OCI-M1 (cell line): ENCODE results near the gene ZNF426.
"Not testable (repeated sequence)": the region's sequence is repeated elsewhere in the genome, so short reads cannot be mapped to it uniquely, and the experiment has no call there.

Experiments used
- DNase-seq: peaks from one replicate; lab custom pipeline; 2025; lab: John Stamatoyannopoulos, UW

Gene ZNF426

GRCh38 chr19:9538183-9539058 is at the start of gene ZNF426:
ZNF426 (minus strand) TSS chr19:9538645; CDS start chr19:9536232, 2,413 bp downstream.
- DNase-seq, result peak; percentile 98

GRCh38 chr19:9586764-9587163 is 48.3 kb upstream of the ZNF426 start:
- peak; percentile 93 for DNase-seq

- DNase-seq, result peak; percentile 97
These were observed 45.8 kb upstream of the ZNF426 start, which contains the start of gene ZNF121 for GRCh38 chr19:9584073-9584833. ZNF121 (minus strand) TSS chr19:9584504; CDS start chr19:9568097, 16,407 bp downstream.

DNA sequence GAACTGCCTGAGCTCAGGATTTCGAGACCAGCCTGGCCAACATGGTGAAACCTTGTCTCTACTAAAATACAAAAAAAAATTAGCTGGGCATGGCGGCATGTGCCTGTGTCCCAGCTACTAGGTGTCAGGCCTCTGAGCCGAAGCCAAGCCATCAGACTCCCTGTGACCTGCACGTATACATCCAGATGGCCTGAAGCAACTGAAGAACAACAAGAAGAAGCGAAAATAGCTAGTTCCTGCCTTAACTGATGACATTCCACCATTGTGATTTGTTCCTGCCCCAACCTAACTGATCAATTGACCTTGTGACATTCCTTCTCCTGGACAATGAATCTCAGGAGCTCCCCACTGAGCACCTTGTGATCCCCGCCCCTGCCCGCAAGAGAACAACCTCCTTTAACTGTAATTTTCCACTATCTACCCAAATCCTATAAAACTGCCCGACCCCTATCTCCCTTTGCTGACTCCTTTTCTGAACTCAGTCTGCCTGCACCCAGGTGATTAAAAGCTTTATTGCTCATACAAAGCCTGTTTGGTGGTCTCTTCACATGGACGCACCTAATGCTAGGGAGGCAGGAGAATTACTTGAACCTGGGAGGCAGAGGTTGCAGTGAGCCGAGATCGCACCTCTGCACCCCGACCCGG is 43.8 kb upstream of the ZNF426 start:
- not testable (repeated sequence) for DNase-seq

GRCh38 chr19:9580728-9581127 is 42.3 kb upstream of the ZNF426 start:
- DNase-seq, result peak; percentile 27

DNA sequence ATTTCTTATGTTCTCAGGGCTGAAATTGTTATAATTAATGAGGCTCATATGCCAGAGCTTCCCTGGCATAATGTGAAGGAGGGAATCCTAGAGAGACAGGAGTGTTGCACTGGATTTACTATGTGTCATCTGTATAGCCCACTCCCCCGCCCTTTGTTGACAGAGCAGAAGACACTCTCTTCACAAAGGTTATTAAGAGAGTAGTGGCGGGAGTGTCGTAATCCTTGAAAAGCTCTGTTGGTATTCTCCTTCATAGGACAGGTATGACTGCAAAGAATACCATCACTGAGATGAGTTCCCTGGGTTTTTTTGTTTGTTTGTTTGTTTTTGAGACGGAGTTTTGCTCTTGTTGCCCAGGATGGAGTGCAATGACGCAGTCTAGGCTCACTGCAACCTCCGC is 31.8 kb upstream of the ZNF426 start:
- DNase-seq, result no peak

- DNase-seq, result no peak
These were observed 28.3 kb upstream of the ZNF426 start for GRCh38 chr19:9566729-9567128.

DNA sequence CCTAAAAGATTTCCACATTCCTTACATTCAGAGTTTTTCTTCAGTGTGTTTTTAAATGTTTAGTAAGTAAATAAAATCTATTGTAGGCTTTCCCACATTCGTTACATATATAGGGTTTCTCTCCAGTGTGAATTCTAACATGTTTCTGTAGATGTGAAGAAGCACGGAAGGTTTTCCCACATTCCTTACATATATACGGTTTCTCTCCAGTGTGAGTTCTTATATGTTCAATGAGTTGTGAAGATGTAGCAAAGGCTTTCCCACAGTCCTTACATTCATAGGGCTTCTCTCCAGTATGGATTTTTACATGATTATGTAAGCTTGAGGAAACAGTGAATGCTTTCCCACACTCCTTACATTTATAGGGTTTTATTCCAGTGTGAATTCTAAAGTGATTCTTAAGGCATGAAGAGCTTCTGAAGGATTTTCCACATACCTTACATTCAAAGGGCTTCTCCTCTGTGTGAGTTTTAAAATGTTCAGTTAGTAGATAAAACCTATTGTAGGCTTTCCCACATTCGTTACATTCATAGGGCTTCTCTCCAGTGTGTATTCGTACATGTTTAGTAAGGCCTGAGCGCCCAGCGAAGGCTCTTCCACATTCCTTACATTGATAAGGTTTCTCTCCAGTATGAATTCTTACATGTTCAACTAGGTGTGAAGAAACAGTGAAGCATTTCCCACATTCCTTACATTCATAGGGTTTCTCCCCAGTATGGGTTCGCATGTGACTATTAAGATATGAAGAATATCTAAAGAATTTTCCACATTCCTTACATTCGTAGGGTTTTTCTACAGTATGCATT is 27.7 kb upstream of the ZNF426 start:
- peak; percentile 40 for DNase-seq

- DNase-seq, result no peak
These were observed 14.3 kb upstream of the ZNF426 start for GRCh38 chr19:9552536-9553274.

GRCh38 chr19:9547870-9548269 is 9.4 kb upstream of the ZNF426 start:
- no peak for DNase-seq

- DNase-seq, result not testable (repeated sequence)
These were observed 2.8 kb upstream of the ZNF426 start for GRCh38 chr19:9541281-9541680.

DNA sequence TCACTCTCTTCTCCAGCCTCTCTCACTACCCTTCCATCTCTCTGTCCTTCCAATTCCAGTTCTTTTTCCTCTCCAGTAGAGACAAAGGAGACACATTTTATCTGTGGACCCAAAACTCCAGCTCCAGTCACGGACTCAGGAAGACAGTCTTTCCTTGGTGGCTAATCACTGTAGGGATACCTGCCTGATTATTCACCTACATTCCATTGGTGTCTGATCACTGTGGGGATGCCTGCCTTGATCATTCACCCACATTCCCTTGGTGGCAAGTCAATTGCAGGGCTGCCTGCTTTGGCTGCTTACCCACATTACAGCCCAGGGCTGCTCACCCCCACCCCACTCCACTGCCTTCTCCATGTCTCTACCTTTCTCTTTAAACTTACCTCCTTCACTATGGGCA is 1.5 kb upstream of the ZNF426 start:
- DNase-seq, result not testable (repeated sequence)

DNA sequence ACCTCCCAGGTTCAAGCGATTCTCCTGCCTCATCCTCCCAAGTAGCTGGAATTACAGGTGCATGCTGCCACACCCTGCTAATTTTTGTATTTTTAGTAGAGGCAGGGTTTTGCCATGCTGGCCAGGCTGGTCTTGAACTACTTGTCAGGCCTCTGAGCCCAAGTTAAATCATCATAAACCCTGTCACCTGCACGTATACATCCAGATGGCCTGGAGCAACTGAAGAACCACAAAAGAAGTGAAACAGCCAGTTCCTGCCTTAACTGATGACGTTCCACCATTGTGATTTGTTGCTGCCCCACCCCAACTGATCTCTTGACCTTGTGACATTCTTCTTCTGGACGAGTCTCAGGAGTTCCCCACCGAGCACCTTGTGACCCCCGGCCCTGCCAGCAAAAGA is 756 bp upstream of the ZNF426 start:
- DNase-seq, result not testable (repeated sequence)

DNA sequence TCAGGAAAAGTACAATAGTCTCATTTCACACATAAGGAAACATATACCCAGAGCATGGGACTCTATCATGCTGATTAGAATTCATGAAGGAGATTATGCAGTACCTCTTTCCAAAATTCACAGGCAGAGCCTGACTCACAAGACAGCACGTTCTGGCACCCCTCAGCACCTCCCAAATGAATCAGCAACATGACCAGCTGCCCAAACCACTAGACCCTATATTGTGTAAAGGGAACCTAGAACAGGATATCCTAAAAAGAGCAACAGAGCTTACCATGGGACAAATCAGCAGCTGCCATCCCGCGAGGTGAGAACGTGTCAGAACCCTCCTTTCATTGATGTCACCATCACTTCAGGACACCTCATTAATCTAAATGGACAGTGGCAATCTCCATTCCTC is 2.5 kb downstream of the ZNF426 start:
- no peak for DNase-seq

- DNase-seq, result no peak
These were observed 6.5 kb downstream of the ZNF426 start for GRCh38 chr19:9531933-9532332.

GRCh38 chr19:9528757-9529336 is 9.6 kb downstream of the ZNF426 start:
- peak; percentile 21 for DNase-seq

DNA sequence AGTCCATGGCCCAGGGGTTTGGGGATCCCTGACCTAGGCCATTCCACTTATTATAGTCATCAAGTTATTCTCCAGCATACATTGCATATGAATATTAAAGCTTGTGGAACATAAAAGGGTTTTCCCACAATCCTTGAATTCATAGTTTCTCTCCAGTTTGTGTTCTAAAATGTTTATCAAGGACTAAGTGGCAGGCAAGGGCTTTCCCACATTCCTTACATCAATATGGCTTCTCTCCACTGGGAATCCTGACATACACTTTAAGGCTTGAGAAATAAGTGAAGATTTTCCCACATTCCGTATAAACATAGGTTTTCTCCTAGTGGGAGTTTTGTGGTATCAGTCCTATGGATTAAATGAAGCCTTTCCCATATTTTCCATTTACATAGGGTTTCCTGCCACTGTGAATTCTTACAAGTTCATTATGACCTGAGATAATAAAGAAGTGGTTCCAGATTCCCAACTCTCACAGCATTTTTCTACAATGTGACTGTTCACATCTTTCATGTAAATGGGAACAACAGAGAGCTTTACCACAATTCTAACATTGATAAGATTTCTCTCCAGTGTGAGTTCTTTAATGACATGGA is 14.5 kb downstream of the ZNF426 start:
- DNase-seq, result no peak

GRCh38 chr19:9507285-9507684 is 31.2 kb downstream of the ZNF426 start:
- DNase-seq, result no peak

- DNase-seq, result no peak
These were observed 37.6 kb downstream of the ZNF426 start for GRCh38 chr19:9500796-9501195.
